GM12878 (cell line): Measurements from ENCODE around the gene SHB. TPM values are rescaled to one million over a fixed set of nuclear protein-coding genes. Genes with fewer than 3 reads are reported as not detected.

Source experiments
- ATAC-seq: fragments of 200-7000 bp; cut with Tn5 transposase; 3 replicates; pipeline ENCODE4 v1.9.1; 2020; ENCODE audit warnings: mild to moderate bottlenecking, moderate library complexity
- BruUV-seq: library from RNA; stranded (reverse); fragments of 400-500 nt; replicated peaks from 2 replicates; lab custom pipeline; 2021; lab: Mats Ljungman, UMichigan
- CTCF ChIA-PET: fragments of 300-600 bp; sonication (Branson Sonifier 250); formaldehyde crosslinking; extraction: SDS; loops from one replicate; lab custom pipeline; 2021; ENCODE audit warnings: inconsistent platforms; lab: Yijun Ruan, JAX
- POLR2A ChIA-PET: fragments of 350-600 bp; formaldehyde crosslinking; extraction: SDS; loops from one replicate; lab custom pipeline; 2021; ENCODE audit warnings: inconsistent platforms; lab: Charles Lee
- RAD21 ChIA-PET: fragments of 300-600 bp; sonication (Branson Sonifier 250); formaldehyde crosslinking; loops from one replicate; lab custom pipeline; 2023; ENCODE audit warnings: antibody characterized with exemption; ENCODE audit not compliant: unreplicated experiment; lab: Charles Lee
- SMC1A ChIA-PET: fragments of 300-600 bp; sonication (Branson Sonifier 250); formaldehyde crosslinking; loops from one replicate; lab custom pipeline; 2023; ENCODE audit not compliant: unreplicated experiment, uncharacterized antibody; lab: Charles Lee
- DNase-seq: peaks from one replicate; pipeline ENCODE4 v3.0.0-alpha.2; 2011; ENCODE audit warnings: low read depth, low spot score
- FAIRE-seq: peaks from 3 replicates; lab custom pipeline; 2011; peaks lifted over from hg19 to GRCh38; lab: Jason Lieb, UNC
- H2AFZ ChIP-seq: 2 replicates; pipeline ENCODE4 v1.6.0; 2011; ENCODE audit warnings: low read depth, low read length, control low read depth; ENCODE audit not compliant: control insufficient read depth
- H3K27ac ChIP-seq: 2 replicates; pipeline ENCODE4 v1.5.1; 2011; ENCODE audit warnings: control low read depth; ENCODE audit not compliant: control insufficient read depth, insufficient read depth
- H3K27me3 ChIP-seq, 2 experiments: replicated peaks in 1 of 2; 2 replicates each; pipeline versions ENCODE4 v1.6.0 to v1.6.1; 2011; ENCODE audit warnings: low read length in 1 of 2; ENCODE audit not compliant: control insufficient read depth in 2 of 2, insufficient read depth in 2 of 2
- H3K36me3 ChIP-seq, 2 experiments: 2 replicates each; pipeline ENCODE4 v1.5.1; 2011; ENCODE audit warnings: low read length in 1 of 2; ENCODE audit not compliant: control insufficient read depth in 2 of 2, insufficient read depth in 2 of 2
- H3K4me1 ChIP-seq: 2 replicates; pipeline ENCODE4 v1.6.1; 2011; ENCODE audit warnings: mild to moderate bottlenecking, low read length, moderate library complexity, mixed read lengths; ENCODE audit not compliant: control insufficient read depth, insufficient read depth
- H3K4me2 ChIP-seq: 2 replicates; pipeline ENCODE4 v1.6.0; 2011; ENCODE audit warnings: control low read depth; ENCODE audit not compliant: control insufficient read depth, insufficient read depth
- H3K4me3 ChIP-seq: fragments of 200-600 bp; sonication (generic); 2 replicates; pipeline ENCODE4 v1.5.1; 2016
- H3K79me2 ChIP-seq: 2 replicates; pipeline ENCODE4 v1.6.0; 2011; ENCODE audit warnings: low read length; ENCODE audit not compliant: control insufficient read depth, insufficient read depth
- H3K9ac ChIP-seq: 2 replicates; pipeline ENCODE4 v1.8.0; 2011; ENCODE audit warnings: low read length, control low read depth, mixed read lengths; ENCODE audit not compliant: control insufficient read depth, insufficient read depth
- H3K9me3 ChIP-seq: replicated peaks from 3 replicates; pipeline ENCODE4 v1.5.1; 2011; ENCODE audit warnings: mild to moderate bottlenecking, low read length; ENCODE audit not compliant: control insufficient read depth, insufficient read depth
- H4K20me1 ChIP-seq: 2 replicates; pipeline ENCODE4 v1.6.0; 2011; ENCODE audit not compliant: control insufficient read depth, insufficient read depth
- BCL11A ChIP-seq: IDR thresholded peaks from 2 replicates; pipeline ENCODE4 v1.6.1; 2011; ENCODE audit warnings: low read depth, low read length
- BHLHE40 ChIP-seq, 2 experiments: fragments of 450-650 bp in 1 of 2; IDR thresholded peaks; 2 replicates each; pipeline ENCODE4 v1.6.1; 2011 to 2017; ENCODE audit warnings: low read depth in 2 of 2, borderline replicate concordance in 1 of 2, improper control_type of control experiment in 1 of 2, low read length in 1 of 2, mild to moderate bottlenecking in 1 of 2
- CREB1 ChIP-seq: IDR thresholded peaks from 2 replicates; pipeline ENCODE4 v1.6.1; 2012; ENCODE audit warnings: low read depth, mild to moderate bottlenecking, inconsistent platforms
- FOXM1 ChIP-seq: IDR thresholded peaks from 2 replicates; pipeline ENCODE4 v1.6.1; 2012; ENCODE audit warnings: low read depth, mild to moderate bottlenecking, inconsistent platforms, low read length, moderate library complexity
- GATAD2B ChIP-seq: fragments of 450-650 bp; conservative IDR thresholded peaks from 2 replicates; pipeline ENCODE4 v1.6.1; 2017; ENCODE audit warnings: low read depth, mild to moderate bottlenecking, moderate library complexity
- HDGF ChIP-seq: fragments of 450-650 bp; IDR thresholded peaks from 2 replicates; pipeline ENCODE4 v1.6.1; 2016; ENCODE audit warnings: antibody characterized with exemption
- IKZF2 ChIP-seq, 2 experiments: fragments of 450-650 bp; IDR thresholded peaks; 2 replicates each; pipeline ENCODE4 v1.6.1; 2017; ENCODE audit warnings: mild to moderate bottlenecking in 2 of 2, moderate library complexity in 2 of 2
- IRF3 ChIP-seq: fragments of 450-650 bp; IDR thresholded peaks from 2 replicates; pipeline ENCODE4 v1.6.1; 2014; ENCODE audit warnings: mild to moderate bottlenecking
- IRF4 ChIP-seq: IDR thresholded peaks from 2 replicates; pipeline ENCODE4 v1.6.1; 2011; ENCODE audit warnings: low read depth, low read length
- KDM1A ChIP-seq: fragments of 200-600 bp; sonication (generic); IDR thresholded peaks from 2 replicates; pipeline ENCODE4 v1.6.1; 2016; ENCODE audit warnings: borderline replicate concordance
- MLLT1 ChIP-seq: fragments of 450-650 bp; IDR thresholded peaks from 2 replicates; pipeline ENCODE4 v1.6.1; 2016; ENCODE audit warnings: mild to moderate bottlenecking
- MTA2 ChIP-seq: fragments of 450-650 bp; IDR thresholded peaks from 2 replicates; pipeline ENCODE4 v1.6.1; 2016; ENCODE audit warnings: low read depth, mild to moderate bottlenecking, moderate library complexity
- NBN ChIP-seq: fragments of 450-650 bp; IDR thresholded peaks from 2 replicates; pipeline ENCODE4 v1.6.1; 2016
- PAX5 ChIP-seq: IDR thresholded peaks from 2 replicates; pipeline ENCODE4 v1.6.1; 2011; ENCODE audit warnings: low read depth, low read length, borderline replicate concordance
- SKIL ChIP-seq: fragments of 450-650 bp; IDR thresholded peaks from 2 replicates; pipeline ENCODE4 v1.6.1; 2017; ENCODE audit warnings: mild to moderate bottlenecking, low read depth, inconsistent platforms; ENCODE audit not compliant: poor library complexity, severe bottlenecking
- SREBF2 ChIP-seq: IDR thresholded peaks from 2 replicates; pipeline ENCODE4 v1.6.1; 2012; ENCODE audit warnings: mild to moderate bottlenecking, low read length
- TBL1XR1 ChIP-seq: IDR thresholded peaks from 2 replicates; pipeline ENCODE4 v1.6.1; 2012; ENCODE audit warnings: low read depth, low read length, improper control_type of control experiment
- USF1 ChIP-seq: IDR thresholded peaks from 2 replicates; pipeline ENCODE4 v1.6.1; 2011; ENCODE audit warnings: borderline replicate concordance, low read depth, mild to moderate bottlenecking, moderate library complexity, mixed read lengths, low read length; ENCODE audit not compliant: insufficient read depth; ENCODE audit errors: extremely low read length
- WGBS: methylation state at CpG from one replicate; pipeline ENCODE4 v1.1.6; 2016; ENCODE audit warnings: low lambda C conversion rate; ENCODE audit not compliant: insufficient replicate concordance, insufficient coverage; ENCODE audit errors: missing lambda C conversion rate; 5-methylcytosine and 5-hydroxymethylcytosine counted together
- in situ Hi-C: fragments of 300-500 bp; cut with MboI; formaldehyde crosslinking; loops from 9 replicates; pipeline ENCODE4 v1.14.3; 2018; ENCODE audit warnings: mixed read lengths
- intact Hi-C: fragments of 100-400 bp; cut with micrococcal nuclease; formaldehyde crosslinking; loops from one replicate; pipeline ENCODE4 v1.14.2; 2022; ENCODE audit not compliant: unreplicated experiment
- polyA plus RNA-seq, 11 experiments: library from polyadenylated mRNA; depleted of rRNA in 4 of 11; unstranded in 6 of 11; stranded (reverse) in 5 of 11; fragments of >200 nt; fragmentation: Nextera tagmentation in 4 of 11; fragmentation: Illumina TruSeq in 1 of 11; extraction: Ambion mirVana in 4 of 11; extraction: Trizol in 1 of 11; gene quantifications; 1 replicate in 1 of 11; 2 replicates in 10 of 11; pipeline versions ENCODE4 v1.2.1 to v1.2.3, GENCODE V29; 2011 to 2016; ENCODE audit warnings: inconsistent platforms in 2 of 11, missing spikeins in 2 of 11, low read depth in 1 of 11
- total RNA-seq, 4 experiments: library from RNA; depleted of rRNA in 3 of 4; stranded (reverse); fragments of >200 nt in 3 of 4; fragmentation: Illumina TruSeq in 1 of 4; extraction: Trizol in 1 of 4; gene quantifications; 2 replicates each; pipeline versions ENCODE4 v1.2.1 to v1.2.3, GENCODE V29; 2013 to 2021

SHB gene
- total and polyA plus RNA-seq, 10 of the 15 experiments (the other 5 are each of a cell fraction or from before 2014, with no cell fraction given), result 0.29 to 6.2 (median 1.3) TPM

GRCh38 chr9:38065369-38066075 lies 3.5 kb downstream of the SHB start:
- no peak overlapping the region for H3K9ac ChIP-seq
- no peak overlapping the region for H2AFZ ChIP-seq
- intact Hi-C loops, result loop anchor here (5.0 to 10.0 kb wide), 3 partner anchors 52 to 601 kb away; partner anchors contain the start of gene ZBTB5
- ATAC-seq (peak; percentile 58), DNase-seq (no peak), FAIRE-seq (peak; percentile 78)
- H3K36me3 ChIP-seq, result no peaks in the 10 kb centered on the region
- RAD21 ChIA-PET, result interaction anchor here (1.0 to 2.1 kb wide), 3 partner anchors 23 to 157 kb away, joined by 3 to 5 read pairs (median 4); no protein-coding TSS in a partner anchor
- no TSS peak for BruUV-seq
- SMC1A ChIA-PET, result interaction anchor here (1.0 to 4.9 kb wide), 6 partner anchors 28 to 151 kb away, joined by 3 to 39 read pairs (median 4); no protein-coding TSS in a partner anchor
- H3K4me3 ChIP-seq, result no peak overlapping the region
- H3K4me1 ChIP-seq, result peaks cover 50% of the 10 kb centered on the region
- peak overlapping the region; percentile 36 for H3K4me2 ChIP-seq
- POLR2A ChIA-PET, result interaction anchor here (1.6 kb wide), 1 partner anchor 71 kb away, joined by 5 read pairs; no protein-coding TSS in a partner anchor
- in situ Hi-C loops, result no loop called here
- no peaks in the 10 kb centered on the region for H4K20me1 ChIP-seq
- 23% methylated on average over 9 of the region's 9 CpGs for WGBS
- H3K27ac ChIP-seq, result no peak overlapping the region
- no peaks in the 10 kb centered on the region for H3K9me3 ChIP-seq
- CTCF ChIA-PET, result interaction anchor here (1.4 to 3.9 kb wide), 2 partner anchors 22 to 152 kb away, joined by 5 to 21 read pairs; no protein-coding TSS in a partner anchor
- H3K79me2 ChIP-seq, result no peaks in the 10 kb centered on the region
- H3K27me3 ChIP-seq, result peaks cover 0 to 9% of the 10 kb centered on the region in 2 experiments; a peak in 3 of 4 replicates
- TF ChIP-seq HDGF, result peak; percentile 72; the same call in 1 of the 2 replicates
- no peak for TF ChIP-seq USF1
- TF ChIP-seq MTA2, result peak; percentile 28; the same call in 1 of the 2 replicates
- TF ChIP-seq IRF3, result no peak
- no peak for TF ChIP-seq SREBF2
- peak; percentile 62; the same call in 1 of the 2 replicates for TF ChIP-seq PAX5
- peak; percentile 75 for TF ChIP-seq IRF4
- peak; percentile 75; the same call in 1 of the 2 replicates for TF ChIP-seq TBL1XR1
- 0 out of 2 replicates have a peak, but pooled peaks have one; percentile 34 for TF ChIP-seq BCL11A
- TF ChIP-seq GATAD2B, result 0 out of 2 replicates have a peak, but pooled peaks have one; percentile 26
- TF ChIP-seq SKIL, result peak; percentile 64
- no peak for TF ChIP-seq MLLT1
- peak; percentile 38; the same call in 1 of the 2 replicates for TF ChIP-seq NBN
- no peak for TF ChIP-seq CREB1
- TF ChIP-seq KDM1A, result no peak
- TF ChIP-seq BHLHE40 (IDR thresholded peaks at IDR 0.05; ENCODE audit: borderline replicate concordance in 1 of 2, low read depth in 2 of 2, low read length in 1 of 2), result 0 out of 4 replicates have a peak, but pooled peaks of 1 of the 2 experiments have one; percentile 18
- peak; percentile 45; the same call in 1 of the 2 replicates for TF ChIP-seq FOXM1
- TF ChIP-seq IKZF2 (IDR thresholded peaks at IDR 0.05), result 0 out of 4 replicates have a peak, but pooled peaks of 1 of the 2 experiments have one; percentile 43
